NCI-H2227 (cell line): ENCODE measurements around the gene ITM2C.

ENCODE experiments used
- DNase-seq: peaks from one replicate; lab custom pipeline; 2025; ENCODE audit not compliant: unreplicated experiment; lab: John Stamatoyannopoulos, UW

ITM2C gene

DNA sequence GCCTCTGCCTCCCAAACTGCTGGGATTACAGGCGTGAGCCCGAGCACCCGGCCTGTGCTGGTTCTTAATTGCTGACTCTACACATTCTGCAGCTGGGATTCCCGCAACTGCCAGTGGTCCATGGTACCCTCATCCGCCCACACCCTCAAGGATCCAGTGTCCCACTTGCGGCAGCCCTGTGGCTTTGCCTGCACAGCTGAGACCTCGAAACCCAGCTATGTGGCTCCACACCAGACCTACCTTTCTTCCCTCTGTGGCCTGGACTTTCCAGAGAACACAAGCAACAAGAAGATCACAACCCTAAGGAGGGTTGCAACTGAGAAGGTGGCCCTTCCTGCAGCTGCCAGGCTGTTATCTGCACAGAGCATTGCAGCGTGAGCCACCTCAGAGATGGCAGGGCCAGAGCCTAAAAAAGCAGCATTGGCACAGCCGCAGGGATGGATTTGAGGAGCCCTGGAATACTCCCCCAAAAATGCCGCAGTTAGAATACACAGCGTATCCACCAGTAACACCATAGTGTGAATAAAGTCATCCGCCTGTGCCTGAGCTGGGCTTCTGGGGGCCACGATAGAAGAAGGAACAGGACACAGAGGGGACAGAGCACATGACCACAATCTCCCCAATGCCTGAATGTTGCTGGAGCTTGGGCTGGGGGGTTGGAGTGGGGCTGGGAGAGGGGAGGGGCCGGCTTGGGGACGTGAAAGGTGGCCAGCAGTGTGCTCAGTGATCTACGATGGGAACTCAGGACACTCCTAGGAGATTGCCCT, 58.4 kb downstream of the ITM2C start:
- no peak for DNase-seq

DNA sequence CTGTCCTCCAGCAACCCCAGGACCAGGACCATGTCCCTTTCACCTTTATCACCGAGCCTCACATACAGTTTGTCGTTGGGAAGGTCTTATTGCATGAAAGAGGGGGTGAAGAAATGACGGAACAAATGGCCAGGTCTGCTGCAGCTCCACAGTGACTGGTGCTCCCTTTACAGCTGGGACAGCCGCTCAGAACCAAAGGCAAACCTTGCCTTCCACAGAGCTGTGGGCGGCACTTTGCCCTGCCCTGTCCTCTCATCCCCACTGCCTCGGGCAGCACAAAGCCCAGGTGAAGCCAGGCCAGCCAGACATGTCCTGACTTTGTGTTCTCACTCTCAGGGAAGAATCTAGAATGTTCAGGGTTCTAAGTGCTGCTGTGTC, 59.3 kb downstream of the ITM2C start:
- DNase-seq: no peak

DNA sequence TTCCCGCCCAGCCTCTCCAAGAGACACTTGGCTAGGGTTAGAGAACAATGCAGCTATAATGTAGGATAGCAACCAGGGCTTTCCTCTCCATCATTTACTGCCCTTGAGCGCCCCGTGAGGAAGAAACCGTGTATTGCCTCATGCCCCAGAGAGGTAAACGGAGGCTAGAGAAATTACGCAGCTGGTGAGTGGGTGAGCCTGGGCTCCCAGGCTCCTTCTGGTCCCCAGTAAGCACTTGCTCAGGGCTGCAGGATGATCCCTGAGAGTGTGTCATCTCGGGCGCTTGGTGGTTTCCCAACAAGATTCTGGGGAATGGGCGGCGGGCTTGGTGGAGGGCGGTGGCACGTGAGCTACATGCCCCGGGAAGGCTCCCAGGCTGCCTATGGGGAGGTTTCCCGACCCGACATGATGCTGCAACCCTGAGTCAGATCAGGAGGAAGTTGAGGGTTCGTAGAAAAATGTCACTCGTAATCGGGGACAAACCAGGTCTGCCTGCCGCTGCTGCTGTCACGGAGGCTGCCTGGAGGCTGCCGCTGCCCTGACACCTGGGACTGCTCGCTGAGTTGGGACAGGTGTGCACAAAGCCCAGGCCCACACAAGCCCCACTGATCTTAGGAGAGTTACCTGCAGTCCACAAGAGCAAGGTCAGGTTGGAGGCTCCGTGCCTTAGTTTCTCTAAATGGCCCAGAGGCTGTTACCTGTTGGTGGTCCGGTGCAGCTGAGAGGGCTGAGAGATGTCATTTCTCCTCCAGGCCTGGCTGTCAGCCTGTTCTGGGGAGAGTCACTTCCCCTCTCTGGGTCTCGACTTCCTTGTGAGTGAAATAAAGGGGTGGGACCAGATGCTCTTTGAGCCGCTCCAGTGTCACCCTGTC, 60.0 kb downstream of the ITM2C start, which contains the start of gene GPR55:
Gene GPR55, minus strand, starts transcription at position 773 of the 872 bp plus-strand sequence. CDS start 14,280 bp downstream, outside the sequence.
- DNase-seq: no peak

DNA sequence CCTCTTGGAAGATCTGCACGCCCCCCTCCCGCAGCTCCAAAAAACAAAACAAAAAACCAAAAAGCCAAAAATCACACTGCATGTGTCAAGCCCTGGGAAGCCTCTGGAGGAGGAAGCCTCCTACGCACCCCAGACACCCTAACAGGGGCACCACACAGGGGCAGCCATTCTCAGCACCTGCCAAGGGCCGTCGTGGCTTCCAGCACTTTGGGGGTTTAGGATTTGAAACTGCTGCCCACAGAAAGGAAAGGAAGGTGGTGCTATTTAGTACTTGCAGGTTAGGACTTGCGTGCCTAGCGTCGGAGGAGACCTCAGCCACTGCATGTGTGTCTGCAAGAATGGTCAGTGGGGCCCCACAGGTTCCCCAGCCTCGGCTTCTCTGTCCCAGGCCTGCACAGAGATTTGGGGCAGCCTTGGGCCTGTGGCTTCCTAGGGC, 60.7 kb downstream of the ITM2C start:
- no peak for DNase-seq

DNA sequence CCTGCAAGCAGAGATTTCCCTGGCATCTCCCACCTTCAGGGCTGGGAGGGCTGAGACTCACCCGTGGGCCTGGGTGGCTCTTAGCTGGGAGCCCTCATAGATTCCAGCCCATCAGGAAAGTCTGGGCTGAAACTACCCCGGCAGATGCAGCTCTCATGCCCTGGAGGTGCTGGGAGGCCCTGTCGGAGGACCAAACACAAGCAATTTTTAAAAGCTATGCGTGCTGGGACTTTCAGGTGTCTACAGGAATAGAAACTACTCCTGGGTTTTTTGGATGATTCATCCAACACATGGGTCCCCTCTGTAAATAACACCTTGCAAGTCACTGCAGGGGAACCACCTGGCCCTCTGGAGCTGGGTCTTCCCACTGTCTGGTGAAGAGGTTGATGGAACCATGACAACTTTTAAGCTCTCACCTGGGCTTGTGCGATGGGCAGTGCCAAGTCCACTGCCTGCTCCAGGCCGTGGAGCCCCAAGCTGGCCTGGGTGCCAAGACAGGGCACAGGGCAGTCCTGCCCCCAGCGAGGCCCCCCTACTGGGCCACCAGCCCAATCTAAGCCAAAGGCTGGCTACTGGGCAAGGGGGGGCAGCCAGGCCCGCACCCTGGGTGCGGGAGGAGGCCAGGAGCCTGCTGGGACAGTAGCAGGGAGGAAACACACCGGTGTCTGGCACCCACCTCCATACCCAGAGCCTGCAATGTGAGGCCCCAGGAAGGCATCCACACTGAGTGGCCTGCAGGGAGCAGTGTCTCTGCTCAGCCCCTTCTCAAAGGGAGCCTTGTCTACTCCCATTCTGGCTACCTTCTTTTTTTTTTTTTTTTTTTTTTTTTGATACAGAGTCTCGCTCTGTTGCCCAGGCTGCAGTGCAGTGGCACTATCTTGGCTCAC, 61.4 kb downstream of the ITM2C start:
- DNase-seq: no peak

DNA sequence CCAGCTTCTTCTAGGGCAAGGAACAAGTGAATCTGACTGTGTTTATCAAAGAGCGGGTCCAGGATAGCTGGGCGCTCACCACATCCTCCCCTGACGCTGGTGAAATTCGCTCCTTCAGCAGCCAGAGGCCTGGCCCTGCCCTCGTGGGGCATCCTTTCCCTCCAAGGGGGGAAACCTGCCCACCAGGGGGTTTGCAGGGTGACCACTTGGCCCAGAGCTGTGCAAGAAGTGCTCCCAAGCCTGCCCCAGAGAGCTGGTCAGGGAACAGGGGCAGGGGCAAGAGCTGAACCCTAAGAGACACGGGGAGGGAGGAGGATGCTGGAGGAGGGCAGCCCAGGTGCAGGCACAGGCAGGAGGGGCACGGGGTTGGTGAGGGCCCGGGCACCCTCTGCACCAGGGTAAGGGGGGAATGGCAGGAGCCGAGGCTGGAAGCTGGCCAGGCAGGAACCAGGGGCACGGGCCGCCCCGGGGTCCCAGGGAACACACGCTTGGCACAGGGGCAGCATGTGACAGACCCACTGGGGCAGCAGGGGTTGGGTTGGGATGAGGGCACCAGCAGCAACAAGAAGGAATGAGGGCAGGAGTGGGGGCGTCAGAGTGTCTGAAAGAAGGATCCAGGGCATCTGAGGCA, 63.1 kb downstream of the ITM2C start:
- DNase-seq: no peak
